HEK293 (cell line): ENCODE measurements around the gene ARMC7.
A peak's percentile ranks its signal among the peaks of the same experiment; 100 is the strongest.

Experiments
- BCL11B ChIP-seq: fragments of 450-650 bp; formaldehyde crosslinking; IDR thresholded peaks from 2 replicates; pipeline ENCODE4 v1.5.1; 2016; ENCODE audit warnings: low read depth, missing biosample characterization, missing genetic modification characterization
- GLI2 ChIP-seq: fragments of 450-650 bp; formaldehyde crosslinking; IDR thresholded peaks from 2 replicates; pipeline ENCODE4; 2017; ENCODE audit warnings: missing biosample characterization, missing genetic modification characterization, low read depth, borderline replicate concordance
- GLI4 ChIP-seq: fragments of 450-650 bp; formaldehyde crosslinking; IDR thresholded peaks from 2 replicates; pipeline ENCODE4 v1.5.1; 2016; ENCODE audit warnings: missing biosample characterization, missing genetic modification characterization
- GLIS2 ChIP-seq: fragments of 450-650 bp; formaldehyde crosslinking; IDR thresholded peaks from 2 replicates; pipeline ENCODE4 v1.5.1; 2016; ENCODE audit warnings: missing biosample characterization, missing genetic modification characterization
- IKZF3 ChIP-seq: fragments of 450-650 bp; IDR thresholded peaks from 2 replicates; pipeline ENCODE4 v1.5.0; 2018; ENCODE audit warnings: missing biosample characterization, mild to moderate bottlenecking, missing genetic modification characterization, moderate library complexity
- KLF17 ChIP-seq: fragments of 450-650 bp; formaldehyde crosslinking; IDR thresholded peaks from 2 replicates; pipeline ENCODE4 v1.5.1; 2016; ENCODE audit warnings: missing biosample characterization, missing genetic modification characterization
- KLF7 ChIP-seq: fragments of 450-650 bp; formaldehyde crosslinking; IDR thresholded peaks from 2 replicates; pipeline ENCODE4 v1.5.1; 2016; ENCODE audit warnings: missing biosample characterization, missing genetic modification characterization, borderline replicate concordance
- PRDM1 ChIP-seq: fragments of 450-650 bp; formaldehyde crosslinking; IDR thresholded peaks from 2 replicates; pipeline ENCODE4; 2016; ENCODE audit warnings: missing biosample characterization, missing genetic modification characterization
- PRDM10 ChIP-seq: fragments of 450-650 bp; formaldehyde crosslinking; IDR thresholded peaks from 2 replicates; pipeline ENCODE4 v1.5.1; 2016; ENCODE audit warnings: missing biosample characterization, missing genetic modification characterization
- TCF7L2 ChIP-seq: IDR thresholded peaks from 2 replicates; pipeline ENCODE4 v1.6.1; 2011; ENCODE audit warnings: low read depth, mild to moderate bottlenecking, inconsistent platforms, low read length, moderate library complexity, borderline replicate concordance
- ZBTB17 ChIP-seq: fragments of 450-650 bp; formaldehyde crosslinking; IDR thresholded peaks from 2 replicates; pipeline ENCODE4 v1.5.1; 2016; ENCODE audit warnings: missing biosample characterization, missing genetic modification characterization
- ZBTB26 ChIP-seq: fragments of 450-650 bp; formaldehyde crosslinking; optimal IDR thresholded peaks from 2 replicates; pipeline ENCODE3; 2016; ENCODE audit warnings: missing biosample characterization, mild to moderate bottlenecking, missing genetic modification characterization
- ZFHX2 ChIP-seq: fragments of 450-650 bp; formaldehyde crosslinking; conservative IDR thresholded peaks from 2 replicates; pipeline ENCODE4 v1.5.1; 2016; ENCODE audit warnings: missing biosample characterization, missing genetic modification characterization
- ZNF132 ChIP-seq: fragments of 450-650 bp; formaldehyde crosslinking; IDR thresholded peaks from 2 replicates; pipeline ENCODE4 v1.5.1; 2017; ENCODE audit warnings: missing biosample characterization, missing genetic modification characterization, borderline replicate concordance
- ZNF169 ChIP-seq: fragments of 450-650 bp; formaldehyde crosslinking; IDR thresholded peaks from 2 replicates; pipeline ENCODE4 v1.5.1; 2016; ENCODE audit warnings: missing biosample characterization, missing genetic modification characterization
- ZNF175 ChIP-seq: fragments of 450-650 bp; formaldehyde crosslinking; IDR thresholded peaks from 2 replicates; pipeline ENCODE4 v1.5.1; 2016; ENCODE audit warnings: missing biosample characterization, missing genetic modification characterization
- ZNF18 ChIP-seq: fragments of 450-650 bp; formaldehyde crosslinking; IDR thresholded peaks from 2 replicates; pipeline ENCODE4 v1.5.1; 2016; ENCODE audit warnings: missing biosample characterization, missing genetic modification characterization
- ZNF202 ChIP-seq: fragments of 450-650 bp; formaldehyde crosslinking; IDR thresholded peaks from 2 replicates; pipeline ENCODE4 v1.5.1; 2016; ENCODE audit warnings: missing biosample characterization, missing genetic modification characterization, borderline replicate concordance
- ZNF292 ChIP-seq: fragments of 450-650 bp; formaldehyde crosslinking; IDR thresholded peaks from 2 replicates; pipeline ENCODE4 v1.5.1; 2016; ENCODE audit warnings: low read depth, missing biosample characterization, missing genetic modification characterization, borderline replicate concordance
- ZNF488 ChIP-seq: fragments of 450-650 bp; formaldehyde crosslinking; IDR thresholded peaks from 2 replicates; pipeline ENCODE4 v1.5.1; 2016; ENCODE audit warnings: missing biosample characterization, missing genetic modification characterization
- ZNF518A ChIP-seq: fragments of 450-650 bp; formaldehyde crosslinking; conservative IDR thresholded peaks from 2 replicates; pipeline ENCODE4 v1.5.1; 2016; ENCODE audit warnings: low read depth, missing biosample characterization, missing genetic modification characterization
- ZNF521 ChIP-seq: fragments of 450-650 bp; formaldehyde crosslinking; IDR thresholded peaks from 2 replicates; pipeline ENCODE4 v1.5.1; 2017; ENCODE audit warnings: missing biosample characterization, mild to moderate bottlenecking, missing genetic modification characterization
- ZNF544 ChIP-seq: fragments of 450-650 bp; formaldehyde crosslinking; IDR thresholded peaks from 2 replicates; pipeline ENCODE4 v1.5.0; 2017; ENCODE audit warnings: missing biosample characterization, missing genetic modification characterization
- ZNF580 ChIP-seq: fragments of 450-650 bp; formaldehyde crosslinking; IDR thresholded peaks from 2 replicates; pipeline ENCODE4 v1.5.1; 2016; ENCODE audit warnings: missing biosample characterization, missing genetic modification characterization
- ZNF596 ChIP-seq: fragments of 450-650 bp; IDR thresholded peaks from 2 replicates; pipeline ENCODE4 v1.5.0; 2018; ENCODE audit warnings: missing biosample characterization, mild to moderate bottlenecking, missing genetic modification characterization, moderate library complexity
- ZNF768 ChIP-seq: fragments of 450-650 bp; formaldehyde crosslinking; IDR thresholded peaks from 2 replicates; pipeline ENCODE4 v1.5.1; 2018; ENCODE audit warnings: missing biosample characterization, mild to moderate bottlenecking, missing genetic modification characterization
- ZNF837 ChIP-seq: fragments of 450-650 bp; formaldehyde crosslinking; IDR thresholded peaks from 2 replicates; pipeline ENCODE4 v1.5.1; 2016; ENCODE audit warnings: missing biosample characterization, missing genetic modification characterization

ARMC7 gene

GRCh38 chr17:75096082-75096625 lies 13.6 kb upstream of the ARMC7 start (continued):
- 0 out of 2 replicates have a peak, but pooled peaks have one; percentile 41 for TF ChIP-seq PRDM1 (tag by site-specific recombination)
- TF ChIP-seq ZNF544 (tag by site-specific recombination): no peak
- no peak for TF ChIP-seq ZNF488 (tag by site-specific recombination)
- TF ChIP-seq PRDM10 (tag by site-specific recombination): peak; percentile 64
- TF ChIP-seq KLF7 (tag by site-specific recombination): no peak
- TF ChIP-seq ZNF768 (tag by site-specific recombination): no peak
- TF ChIP-seq ZNF837 (tag by site-specific recombination): no peak
- no peak for TF ChIP-seq ZNF596 (tag by site-specific recombination)
- no peak for TF ChIP-seq ZNF169 (tag by site-specific recombination)
- no peak for TF ChIP-seq BCL11B (tag by site-specific recombination)
- no peak for TF ChIP-seq ZNF175 (tag by site-specific recombination)
- peak; percentile 56 for TF ChIP-seq ZFHX2
- no peak for TF ChIP-seq ZBTB17 (tag by site-specific recombination)
- TF ChIP-seq ZNF292 (tag by site-specific recombination): no peak
- no peak for TF ChIP-seq ZNF580
- TF ChIP-seq IKZF3 (tag by site-specific recombination): no peak
- no peak for TF ChIP-seq ZNF518A (tag by site-specific recombination)
- TF ChIP-seq KLF17: peak; percentile 88
- peak; percentile 12 for TF ChIP-seq ZBTB26
- no peak for TF ChIP-seq TCF7L2
- no peak for TF ChIP-seq GLI4 (tag by site-specific recombination)
- TF ChIP-seq ZNF521 (tag by site-specific recombination): no peak
- TF ChIP-seq ZNF202 (tag by site-specific recombination): no peak
- no peak for TF ChIP-seq ZNF132 (tag by site-specific recombination)
- TF ChIP-seq ZNF18 (tag by site-specific recombination): no peak
- no peak for TF ChIP-seq GLI2 (tag by site-specific recombination)
- TF ChIP-seq GLIS2 (tag by site-specific recombination): no peak
